Stimulated activated effector memory CD8-positive, alpha-beta T cell treated with anti-CD3 and anti-CD28 coated beads, Interleukin-12 subunit alpha, Interleukin-12 subunit beta, amount 100 ng/mL, for 72 hours (primary cell): ENCODE data around the gene SIPA1L3.
"Not testable (repeated sequence)": the region's sequence is repeated elsewhere in the genome, so short reads cannot be mapped to it uniquely, and the experiment has no call there.

ENCODE experiments used
- ATAC-seq: fragments of 150-1000 bp; cut with Tn5 transposase; 2 replicates; pipeline ENCODE4 v1.10.0; 2021
- DNase-seq, 2 donors: peaks; one replicate each; pipeline ENCODE4 v3.0.0; 2021 to 2022; ENCODE audit warnings: low spot score in 2 of 2
- H3K27ac Mint-ChIP-seq: one replicate; pipeline ENCODE4 v1.8.0; 2022; ENCODE audit warnings: mild to moderate bottlenecking, mixed read lengths
- H3K36me3 Mint-ChIP-seq: one replicate; pipeline ENCODE4 v1.8.0; 2022; ENCODE audit warnings: mild to moderate bottlenecking, mixed read lengths
- H3K4me1 Mint-ChIP-seq: one replicate; pipeline ENCODE4 v1.8.0; 2022; ENCODE audit warnings: mixed read lengths
- H3K4me3 Mint-ChIP-seq: one replicate; pipeline ENCODE4 v1.8.0; 2022; ENCODE audit warnings: mild to moderate bottlenecking, mixed read lengths
- H3K9me3 Mint-ChIP-seq: one replicate; pipeline ENCODE4 v1.8.0; 2022; ENCODE audit warnings: mixed read lengths

The SIPA1L3 gene

DNA sequence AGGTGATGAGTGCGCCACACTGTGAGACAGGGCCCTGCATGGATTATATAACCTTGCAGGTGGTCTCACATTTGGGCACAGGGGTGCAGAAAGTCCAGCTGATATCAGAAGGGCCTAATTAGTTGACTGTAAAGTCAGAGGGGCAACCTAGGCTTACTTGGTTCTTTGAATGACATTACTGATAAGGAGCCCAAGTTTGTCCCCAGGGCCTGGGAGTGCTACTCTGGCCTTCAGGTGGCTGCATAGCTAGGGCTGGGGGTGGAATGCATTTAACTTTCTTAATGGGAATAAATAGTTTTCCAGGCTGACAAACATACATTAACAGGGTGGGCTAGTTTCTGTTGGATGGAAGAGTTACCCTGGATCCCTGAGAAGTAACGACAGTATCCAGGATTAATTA is 3.9 kb upstream of the SIPA1L3 start:
- ATAC-seq: no peak
- no peaks in the 10 kb centered on the region for H3K36me3 Mint-ChIP-seq
- DNase-seq: no peak
- no peak overlapping the region for H3K4me3 Mint-ChIP-seq
- H3K9me3 Mint-ChIP-seq: no peaks in the 10 kb centered on the region
- H3K4me1 Mint-ChIP-seq: peaks cover 8% of the 10 kb centered on the region
- H3K27ac Mint-ChIP-seq: no peak overlapping the region

- ATAC-seq: peak; percentile 9
- peak in 1 of 2 donors; percentile 14 for DNase-seq
- Mint-ChIP-seq H3K4me3 (peak within 1 kb of the TSS; percentile 86), H3K27ac (peak within 1 kb of the TSS; percentile 84), H3K9me3 (no peaks in the 10 kb centered on the region), H3K36me3 (no peaks in the 10 kb centered on the region), H3K4me1 (peaks cover 23% of the 10 kb centered on the region)
Measured at GRCh38 chr19:37905946-37906868, 801 bp upstream of the SIPA1L3 start, which contains the start of gene WDR87. TSS of gene WDR87 (minus strand) at chr19:37906594. CDS start at chr19:37898239, 8,355 bp downstream.

- Mint-ChIP-seq H3K4me1 (peaks cover 23% of the 10 kb centered on the region), H3K36me3 (no peaks in the 10 kb centered on the region), H3K9me3 (no peaks in the 10 kb centered on the region), H3K27ac (no peak overlapping the region), H3K4me3 (peak overlapping the region; percentile 86)
- DNase-seq (no peak), ATAC-seq (no peak)
Measured at GRCh38 chr19:37907735-37908455, 887 bp downstream of the SIPA1L3 start.

DNA sequence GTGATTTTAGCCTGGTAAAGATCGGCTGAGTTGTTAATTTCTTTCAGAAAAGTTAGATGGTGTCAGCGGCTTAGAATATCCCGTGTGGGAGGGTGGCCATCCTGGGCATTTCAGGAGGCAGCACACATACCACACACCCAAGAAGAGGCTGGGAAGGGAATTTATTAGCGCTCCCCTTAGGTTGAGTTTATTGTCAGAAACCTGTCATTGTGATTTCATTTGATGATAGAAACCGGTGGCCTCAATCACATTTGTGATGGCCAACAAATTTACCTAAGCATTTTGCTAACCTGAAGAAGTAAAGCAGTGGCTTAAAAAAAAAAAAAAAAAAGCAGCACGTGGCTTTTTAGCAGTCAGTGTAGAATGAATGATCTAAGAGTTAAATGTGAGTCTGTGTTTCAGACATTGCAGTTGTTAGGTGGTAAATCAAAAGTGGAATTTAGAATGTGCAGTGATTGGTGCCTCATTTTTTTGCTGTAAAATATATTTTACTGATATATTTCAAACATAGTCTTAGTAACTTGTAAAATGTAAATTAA is 2.7 kb downstream of the SIPA1L3 start:
- ATAC-seq: no peak
- H3K4me3 Mint-ChIP-seq: no peak overlapping the region
- no peaks in the 10 kb centered on the region for H3K9me3 Mint-ChIP-seq
- H3K36me3 Mint-ChIP-seq: no peaks in the 10 kb centered on the region
- no peak for DNase-seq
- H3K4me1 Mint-ChIP-seq: peaks cover 30% of the 10 kb centered on the region
- H3K27ac Mint-ChIP-seq: no peak overlapping the region

- H3K4me3 Mint-ChIP-seq: no peak overlapping the region
- peaks cover 11% of the 10 kb centered on the region for H3K4me1 Mint-ChIP-seq
- DNase-seq: no peak
- H3K27ac Mint-ChIP-seq: peak overlapping the region; percentile 13
- peak; percentile 13 for ATAC-seq
- H3K9me3 Mint-ChIP-seq: no peaks in the 10 kb centered on the region
- no peaks in the 10 kb centered on the region for H3K36me3 Mint-ChIP-seq
Measured at GRCh38 chr19:37914908-37915307, 7.9 kb downstream of the SIPA1L3 start.

GRCh38 chr19:37920591-37921450 is 13.8 kb downstream of the SIPA1L3 start:
- Mint-ChIP-seq H3K27ac (peak overlapping the region; percentile 29), H3K9me3 (no peaks in the 10 kb centered on the region), H3K36me3 (peaks cover 5% of the 10 kb centered on the region), H3K4me1 (peaks cover 18% of the 10 kb centered on the region), H3K4me3 (no peak overlapping the region)
- ATAC-seq (no peak), DNase-seq (no peak)

GRCh38 chr19:37924573-37924972 is 17.6 kb downstream of the SIPA1L3 start:
- ATAC-seq, H3K36me3 Mint-ChIP-seq, H3K27ac Mint-ChIP-seq, H3K4me3 Mint-ChIP-seq, DNase-seq, H3K9me3 Mint-ChIP-seq: not testable (repeated sequence)
- peaks cover 33% of the 10 kb centered on the region for H3K4me1 Mint-ChIP-seq

- H3K27ac Mint-ChIP-seq: no peak overlapping the region
- peaks cover 5% of the 10 kb centered on the region for H3K36me3 Mint-ChIP-seq
- peaks cover 32% of the 10 kb centered on the region for H3K4me1 Mint-ChIP-seq
- DNase-seq (no peak), ATAC-seq (no peak)
- no peaks in the 10 kb centered on the region for H3K9me3 Mint-ChIP-seq
- no peak overlapping the region for H3K4me3 Mint-ChIP-seq
Measured at GRCh38 chr19:37925212-37925611, 18.2 kb downstream of the SIPA1L3 start.

GRCh38 chr19:37926255-37926654 is 19.2 kb downstream of the SIPA1L3 start:
- Mint-ChIP-seq H3K36me3 (no peaks in the 10 kb centered on the region), H3K9me3 (no peaks in the 10 kb centered on the region), H3K4me1 (peaks cover 22% of the 10 kb centered on the region), H3K27ac (no peak overlapping the region), H3K4me3 (no peak overlapping the region)
- DNase-seq (no peak), ATAC-seq (no peak)

- Mint-ChIP-seq H3K27ac (no peak overlapping the region), H3K4me3 (no peak overlapping the region), H3K9me3 (no peaks in the 10 kb centered on the region), H3K4me1 (peaks cover 21% of the 10 kb centered on the region), H3K36me3 (no peaks in the 10 kb centered on the region)
- no peak for DNase-seq
- ATAC-seq: no peak
Measured at GRCh38 chr19:37926711-37927110, 19.7 kb downstream of the SIPA1L3 start.

DNA sequence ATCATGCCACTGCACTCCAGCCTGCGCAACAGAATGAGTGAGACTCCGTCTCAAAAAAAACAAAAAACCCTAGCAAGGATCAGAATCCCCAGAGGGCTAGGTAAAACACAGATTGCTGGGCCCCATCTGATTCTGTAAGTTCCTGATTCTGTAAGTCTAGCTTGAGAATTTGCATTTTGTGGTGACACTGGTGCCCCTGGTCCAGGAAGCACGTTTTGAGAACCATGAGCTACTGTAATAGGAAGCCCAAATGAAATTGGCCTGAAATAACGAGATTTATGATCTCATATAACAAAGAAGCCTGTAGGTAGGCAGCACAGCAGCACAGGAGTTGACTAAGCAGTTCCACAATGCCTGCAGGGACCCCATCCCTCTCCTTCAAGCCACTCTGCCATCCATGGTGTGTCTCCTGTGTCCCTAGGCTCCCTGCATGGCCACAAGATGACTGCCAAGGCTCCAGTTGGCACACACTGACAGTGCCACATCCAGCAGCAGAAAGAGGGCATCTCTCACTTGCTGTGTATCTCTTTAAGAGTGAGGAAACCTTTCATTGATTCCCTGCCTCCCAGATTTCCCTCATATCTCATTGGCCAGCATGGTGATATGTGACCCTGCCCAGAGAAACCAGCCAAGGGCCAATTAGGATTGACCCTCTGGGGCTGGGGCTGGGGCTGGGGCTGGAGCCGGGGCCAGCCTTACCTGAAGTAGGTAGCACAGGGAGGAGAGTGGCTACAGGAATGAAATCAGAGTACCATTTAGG is 21.7 kb downstream of the SIPA1L3 start:
- Mint-ChIP-seq H3K27ac (no peak overlapping the region), H3K4me1 (peaks cover 30% of the 10 kb centered on the region), H3K9me3 (no peaks in the 10 kb centered on the region), H3K4me3 (no peak overlapping the region), H3K36me3 (no peaks in the 10 kb centered on the region)
- no peak for DNase-seq
- ATAC-seq: no peak

GRCh38 chr19:37929355-37929923 is 22.4 kb downstream of the SIPA1L3 start:
- DNase-seq (no peak), ATAC-seq (no peak)
- no peaks in the 10 kb centered on the region for H3K36me3 Mint-ChIP-seq
- no peak overlapping the region for H3K4me3 Mint-ChIP-seq
- no peak overlapping the region for H3K27ac Mint-ChIP-seq
- no peaks in the 10 kb centered on the region for H3K9me3 Mint-ChIP-seq
- H3K4me1 Mint-ChIP-seq: peaks cover 30% of the 10 kb centered on the region

DNA sequence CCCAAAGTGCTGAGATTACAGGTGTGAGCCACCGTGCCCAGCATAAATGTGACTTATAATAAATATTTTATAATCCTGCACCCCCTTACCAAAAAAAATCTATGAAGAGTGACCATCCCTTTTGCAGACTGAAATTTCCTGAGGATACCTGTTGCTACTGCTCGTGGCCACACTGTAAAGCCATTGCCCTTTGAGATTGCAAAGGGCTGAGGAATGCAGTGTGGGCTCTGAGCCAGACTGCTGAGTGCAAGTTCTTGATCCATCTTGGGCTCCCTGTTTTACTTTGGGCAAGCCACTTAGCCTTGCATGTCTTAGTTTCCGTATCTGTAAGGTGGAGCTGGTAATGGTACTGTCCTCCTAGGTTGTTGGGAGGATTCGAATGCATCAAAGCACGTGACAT is 23.4 kb downstream of the SIPA1L3 start:
- H3K9me3 Mint-ChIP-seq: no peaks in the 10 kb centered on the region
- H3K27ac Mint-ChIP-seq: no peak overlapping the region
- ATAC-seq: no peak
- peaks cover 25% of the 10 kb centered on the region for H3K4me1 Mint-ChIP-seq
- no peak overlapping the region for H3K4me3 Mint-ChIP-seq
- no peak for DNase-seq
- H3K36me3 Mint-ChIP-seq: no peaks in the 10 kb centered on the region
